Caco-2 (cell line): Measurements from ENCODE around the gene FHIT. TPM values are rescaled to one million over a fixed set of nuclear protein-coding genes. Genes with fewer than 3 reads are reported as not detected.

Experiments used
- BruUV-seq: library from RNA; stranded (reverse); fragments of 400-500 nt; replicated peaks from 2 replicates; lab custom pipeline; 2021; lab: Mats Ljungman, UMichigan
- CTCF ChIA-PET: fragments of 300-600 bp; sonication (Branson Sonifier 250); formaldehyde crosslinking; loops from one replicate; lab custom pipeline; 2022; ENCODE audit warnings: antibody characterized with exemption; lab: Charles Lee
- POLR2A ChIA-PET: fragments of 300-600 bp; sonication (Branson Sonifier 250); formaldehyde crosslinking; loops from one replicate; lab custom pipeline; 2022; ENCODE audit warnings: antibody characterized with exemption; lab: Charles Lee
- DNase-seq, 2 experiments: peaks; one replicate each; pipeline versions ENCODE4 v3.0.0 to v3.0.0-alpha.2; 2020 to 2022
- H3K27me3 ChIP-seq: replicated peaks from 2 replicates; pipeline ENCODE4 v1.6.0; 2011; ENCODE audit warnings: low read length; ENCODE audit not compliant: control insufficient read depth, insufficient read depth
- H3K36me3 ChIP-seq: 2 replicates; pipeline ENCODE4 v1.5.1; 2011; ENCODE audit warnings: low read length; ENCODE audit not compliant: control insufficient read depth, insufficient read depth
- H3K4me1 ChIP-seq: fragments of 250-450 bp; sonication (Bioruptor Pico); 2 replicates; pipeline ENCODE4 v1.5.1; 2020; ENCODE audit warnings: mild to moderate bottlenecking
- H3K4me3 ChIP-seq: 2 replicates; pipeline ENCODE4 v1.5.1; 2011; ENCODE audit warnings: low read depth, mild to moderate bottlenecking, control low read depth, low read length
- H3K9me3 ChIP-seq: fragments of 250-450 bp; sonication (Bioruptor Pico); 2 replicates; pipeline ENCODE4 v1.5.1; 2020; ENCODE audit warnings: mild to moderate bottlenecking, moderate library complexity
- H3K27ac Mint-ChIP-seq: one replicate; pipeline ENCODE4 v1.8.0; 2022; ENCODE audit warnings: mixed read lengths; ENCODE audit not compliant: unreplicated experiment
- H3K27me3 Mint-ChIP-seq: one replicate; pipeline ENCODE4 v1.8.0; 2022; ENCODE audit warnings: mixed read lengths; ENCODE audit not compliant: insufficient read depth, unreplicated experiment
- H3K36me3 Mint-ChIP-seq: one replicate; pipeline ENCODE4 v1.8.0; 2022; ENCODE audit warnings: mild to moderate bottlenecking, mixed read lengths; ENCODE audit not compliant: insufficient read depth, unreplicated experiment
- H3K4me1 Mint-ChIP-seq: one replicate; pipeline ENCODE4 v1.8.0; 2022; ENCODE audit warnings: low read depth, mixed read lengths; ENCODE audit not compliant: unreplicated experiment
- H3K4me3 Mint-ChIP-seq: one replicate; pipeline ENCODE4 v1.8.0; 2022; ENCODE audit warnings: mild to moderate bottlenecking, moderate library complexity, mixed read lengths; ENCODE audit not compliant: unreplicated experiment
- H3K9me3 Mint-ChIP-seq: one replicate; pipeline ENCODE4 v1.8.0; 2022; ENCODE audit warnings: mixed read lengths; ENCODE audit not compliant: unreplicated experiment
- CTCF ChIP-seq, 2 experiments: fragments of 200-600 bp in 1 of 2; IDR thresholded peaks; 1 replicate in 1 of 2; 2 replicates in 1 of 2; pipeline versions ENCODE4 v1.5.1 to v1.8.0; 2011 to 2022; ENCODE audit warnings: antibody characterized with exemption in 1 of 2, control low read depth in 1 of 2, inconsistent platforms in 1 of 2, low read depth in 1 of 2, low read length in 1 of 2, mild to moderate bottlenecking in 1 of 2, moderate library complexity in 1 of 2; ENCODE audit not compliant: insufficient read depth in 1 of 2, severe bottlenecking in 1 of 2, unreplicated experiment in 1 of 2
- intact Hi-C: fragments of 100-400 bp; cut with micrococcal nuclease; formaldehyde crosslinking; loops from one replicate; pipeline ENCODE4 v1.10.0; 2022; ENCODE audit not compliant: unreplicated experiment
- total RNA-seq: library from RNA; stranded (reverse); gene quantifications from 2 replicates; pipeline ENCODE4 v1.2.3, GENCODE V29; 2022

Gene FHIT
- total RNA-seq, 1 experiment from 2014 or later: 8.3 TPM

- intact Hi-C loops: no loop called here
- no peaks in the 10 kb centered on the region for H3K9me3 ChIP-seq
- H3K4me1 ChIP-seq: no peaks in the 10 kb centered on the region
- H3K27me3 Mint-ChIP-seq: peaks cover 3% of the 10 kb centered on the region
- no peak for DNase-seq
- H3K4me3 ChIP-seq: no peak overlapping the region
- no peak overlapping the region for H3K27ac Mint-ChIP-seq
- no peaks in the 10 kb centered on the region for H3K36me3 Mint-ChIP-seq
- ChIA-PET POLR2A (no interaction called here), CTCF (no interaction called here)
- H3K4me1 Mint-ChIP-seq: no peaks in the 10 kb centered on the region
- no peak for TF ChIP-seq CTCF (IDR thresholded peaks at IDR 0.05; ENCODE audit: insufficient read depth in 1 of 2, low read depth in 1 of 2, low read length in 1 of 2, severe bottlenecking in 1 of 2, unreplicated experiment in 1 of 2)
- H3K36me3 ChIP-seq: no peaks in the 10 kb centered on the region
- BruUV-seq: no TSS peak
- no peaks in the 10 kb centered on the region for H3K27me3 ChIP-seq
- no peak overlapping the region for H3K4me3 Mint-ChIP-seq
- no peaks in the 10 kb centered on the region for H3K9me3 Mint-ChIP-seq
These were observed 1185.9 kb downstream of the FHIT start for GRCh38 chr3:60065227-60065868.

- H3K4me3 Mint-ChIP-seq: no peak overlapping the region
- Histone ChIP-seq H3K27me3 (no peaks in the 10 kb centered on the region), H3K4me1 (no peaks in the 10 kb centered on the region), H3K4me3 (no peak overlapping the region), H3K36me3 (no peaks in the 10 kb centered on the region), H3K9me3 (no peaks in the 10 kb centered on the region)
- TF ChIP-seq CTCF (IDR thresholded peaks at IDR 0.05; ENCODE audit: insufficient read depth in 1 of 2, low read depth in 1 of 2, low read length in 1 of 2, severe bottlenecking in 1 of 2, unreplicated experiment in 1 of 2): no peak
- BruUV-seq: no TSS peak
- DNase-seq: no peak
- H3K27ac Mint-ChIP-seq: no peak overlapping the region
- no peaks in the 10 kb centered on the region for H3K36me3 Mint-ChIP-seq
- intact Hi-C loops: no loop called here
- peaks cover 3% of the 10 kb centered on the region for H3K27me3 Mint-ChIP-seq
- no peaks in the 10 kb centered on the region for H3K4me1 Mint-ChIP-seq
- ChIA-PET POLR2A (no interaction called here), CTCF (interaction anchor here (0.6 kb wide), 1 partner anchor 1317 kb away, joined by 5 read pairs; no protein-coding TSS in a partner anchor)
- no peaks in the 10 kb centered on the region for H3K9me3 Mint-ChIP-seq
These were observed 1186.8 kb downstream of the FHIT start for GRCh38 chr3:60064210-60065178.

- ChIA-PET CTCF (no interaction called here), POLR2A (no interaction called here)
- no TSS peak for BruUV-seq
- intact Hi-C loops: no loop called here
- Mint-ChIP-seq H3K36me3 (no peaks in the 10 kb centered on the region), H3K4me1 (no peaks in the 10 kb centered on the region), H3K9me3 (no peaks in the 10 kb centered on the region), H3K4me3 (no peak overlapping the region), H3K27ac (no peak overlapping the region), H3K27me3 (no peaks in the 10 kb centered on the region)
- no peak overlapping the region for H3K4me3 ChIP-seq
- no peak for DNase-seq
- no peak for TF ChIP-seq CTCF (IDR thresholded peaks at IDR 0.05; ENCODE audit: insufficient read depth in 1 of 2, low read depth in 1 of 2, low read length in 1 of 2, severe bottlenecking in 1 of 2, unreplicated experiment in 1 of 2)
- H3K27me3 ChIP-seq: no peaks in the 10 kb centered on the region
- H3K9me3 ChIP-seq: no peaks in the 10 kb centered on the region
- H3K4me1 ChIP-seq: no peaks in the 10 kb centered on the region
- H3K36me3 ChIP-seq: no peaks in the 10 kb centered on the region
These were observed 1194.8 kb downstream of the FHIT start for GRCh38 chr3:60056404-60056803.
